HG03575 (cell line): ENCODE measurements around the gene CMIP.

ENCODE experiments used
- ATAC-seq: cut with Tn5 transposase; IDR thresholded peaks from one replicate; pipeline ENCODE4 v1.9.1; 2021; ENCODE audit not compliant: unreplicated experiment, insufficient number of reproducible peaks, low FRiP score; ENCODE audit errors: extremely low read depth

Gene CMIP

GRCh38 chr16:81445143-81445961 lies 744 bp downstream of the CMIP start:
- no peak for ATAC-seq

DNA sequence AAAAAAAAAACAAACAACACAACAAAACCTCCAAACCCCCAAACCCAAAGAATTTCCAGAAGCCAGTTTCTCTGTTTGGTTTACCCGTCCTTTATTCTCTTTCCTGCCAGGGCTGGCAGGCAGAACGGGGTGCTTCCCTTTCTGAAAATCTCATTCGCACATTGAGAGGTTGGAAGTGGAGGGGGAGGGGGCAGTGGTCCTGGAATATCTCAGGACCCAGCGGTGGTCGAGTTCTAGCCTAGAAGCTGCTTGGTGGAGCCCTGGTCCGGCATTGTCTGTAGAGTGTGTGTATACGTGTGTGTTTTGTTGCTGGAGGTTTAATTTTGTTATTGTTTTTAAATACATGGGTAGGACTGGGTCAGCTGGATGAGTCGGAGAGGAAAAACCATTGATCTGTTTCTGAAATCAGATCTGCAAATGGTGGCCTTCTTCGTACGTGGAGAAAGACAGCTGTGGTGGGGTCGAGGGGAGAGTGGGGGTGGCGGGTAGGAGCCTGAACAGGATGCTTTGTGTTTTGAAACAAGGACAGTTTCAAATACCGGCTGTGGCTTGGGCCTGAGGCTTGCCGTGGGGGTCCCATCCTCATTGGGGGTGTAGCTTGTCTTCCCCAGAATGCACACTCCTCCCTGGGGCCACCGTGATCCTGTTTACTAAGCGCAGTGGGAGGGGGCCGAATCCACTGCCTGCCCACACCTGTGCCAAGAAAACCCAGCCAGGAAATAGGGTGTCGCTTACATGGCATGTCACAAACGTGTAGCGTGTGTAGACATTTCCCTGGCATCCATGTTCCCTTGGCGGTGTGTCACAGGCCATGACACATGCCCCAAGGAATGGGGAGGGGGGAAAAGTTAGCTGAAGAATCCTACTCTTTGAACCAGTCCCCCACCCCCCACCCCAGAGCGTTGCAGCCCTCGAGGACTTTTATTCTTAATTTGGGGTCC lies 1.6 kb downstream of the CMIP start:
- ATAC-seq = no peak

GRCh38 chr16:81446907-81447268 lies 2.3 kb downstream of the CMIP start:
- ATAC-seq = no peak

DNA sequence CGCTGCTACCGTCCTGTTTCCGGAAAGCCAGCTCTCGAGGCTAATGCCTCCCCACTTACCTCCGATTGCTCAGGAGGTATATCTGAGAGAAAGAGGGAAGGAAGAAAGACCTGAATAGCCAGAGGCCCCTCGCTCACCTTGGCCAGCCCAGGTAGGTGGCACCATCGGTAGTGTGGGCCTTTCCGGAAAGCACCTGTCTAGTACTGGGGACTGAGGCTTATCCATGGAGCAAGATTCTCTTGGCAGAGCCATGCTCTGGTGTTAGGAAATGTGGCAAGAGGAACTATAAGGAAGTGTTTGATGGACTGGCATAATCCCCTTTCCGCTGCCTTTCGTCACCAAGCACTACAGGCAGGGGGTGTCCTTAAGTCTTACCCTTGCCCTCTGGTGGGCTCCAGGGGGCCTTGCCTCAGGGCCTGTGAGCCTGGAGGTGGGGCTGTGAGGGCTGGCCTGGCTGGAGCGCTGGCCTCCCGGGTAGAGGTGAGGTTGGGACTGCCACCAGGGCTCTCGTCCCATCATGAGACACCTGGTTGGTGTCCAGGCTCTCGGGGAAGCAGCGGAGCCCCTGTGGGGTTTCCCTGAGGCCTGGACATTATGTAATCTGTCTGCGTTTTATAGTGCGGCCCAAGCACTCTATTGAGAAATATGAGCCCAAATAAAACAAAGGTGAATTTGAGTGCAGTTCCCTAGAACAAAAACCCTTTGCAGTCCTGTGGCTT lies 2.9 kb downstream of the CMIP start:
- ATAC-seq = no peak

- ATAC-seq = no peak
Observed at GRCh38 chr16:81448154-81449131, 3.8 kb downstream of the CMIP start.

- no peak for ATAC-seq
Observed at GRCh38 chr16:81449241-81449640, 4.6 kb downstream of the CMIP start.

DNA sequence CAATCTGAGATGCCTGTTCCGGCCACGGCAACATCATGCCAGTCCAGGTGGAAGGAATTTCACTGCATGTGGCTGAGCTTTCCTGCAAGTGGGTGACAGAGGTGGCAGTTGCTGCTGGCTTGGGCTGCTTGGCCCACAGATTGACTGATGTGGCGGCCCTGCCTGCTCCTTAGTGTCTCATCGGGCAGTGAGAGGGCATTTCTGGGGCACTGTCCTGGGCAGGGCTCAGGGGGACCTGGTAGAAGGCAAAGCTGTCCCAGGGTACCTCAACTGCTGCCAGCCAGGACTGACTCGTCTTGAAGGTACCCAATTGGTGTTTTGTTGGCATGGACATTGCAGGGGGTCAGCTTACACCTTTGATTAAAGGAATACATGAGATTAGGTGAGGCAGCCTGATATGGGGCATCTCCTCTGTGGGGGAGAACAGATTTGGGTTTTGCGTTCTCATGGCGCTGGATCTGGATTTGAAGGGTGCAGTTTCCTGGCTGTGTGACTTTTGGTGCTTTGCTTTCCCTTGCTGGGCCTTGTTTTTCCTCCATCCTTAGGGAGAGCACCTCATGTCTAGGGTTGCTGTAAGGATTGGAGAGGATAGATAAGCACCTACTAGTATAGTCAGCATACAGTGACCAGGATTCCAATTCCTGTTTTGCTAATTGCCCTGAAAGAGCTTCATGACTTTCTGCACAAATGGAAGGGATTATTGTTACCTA lies 5.4 kb downstream of the CMIP start:
- no peak for ATAC-seq

GRCh38 chr16:81450783-81451491 lies 6.3 kb downstream of the CMIP start:
- no peak for ATAC-seq

DNA sequence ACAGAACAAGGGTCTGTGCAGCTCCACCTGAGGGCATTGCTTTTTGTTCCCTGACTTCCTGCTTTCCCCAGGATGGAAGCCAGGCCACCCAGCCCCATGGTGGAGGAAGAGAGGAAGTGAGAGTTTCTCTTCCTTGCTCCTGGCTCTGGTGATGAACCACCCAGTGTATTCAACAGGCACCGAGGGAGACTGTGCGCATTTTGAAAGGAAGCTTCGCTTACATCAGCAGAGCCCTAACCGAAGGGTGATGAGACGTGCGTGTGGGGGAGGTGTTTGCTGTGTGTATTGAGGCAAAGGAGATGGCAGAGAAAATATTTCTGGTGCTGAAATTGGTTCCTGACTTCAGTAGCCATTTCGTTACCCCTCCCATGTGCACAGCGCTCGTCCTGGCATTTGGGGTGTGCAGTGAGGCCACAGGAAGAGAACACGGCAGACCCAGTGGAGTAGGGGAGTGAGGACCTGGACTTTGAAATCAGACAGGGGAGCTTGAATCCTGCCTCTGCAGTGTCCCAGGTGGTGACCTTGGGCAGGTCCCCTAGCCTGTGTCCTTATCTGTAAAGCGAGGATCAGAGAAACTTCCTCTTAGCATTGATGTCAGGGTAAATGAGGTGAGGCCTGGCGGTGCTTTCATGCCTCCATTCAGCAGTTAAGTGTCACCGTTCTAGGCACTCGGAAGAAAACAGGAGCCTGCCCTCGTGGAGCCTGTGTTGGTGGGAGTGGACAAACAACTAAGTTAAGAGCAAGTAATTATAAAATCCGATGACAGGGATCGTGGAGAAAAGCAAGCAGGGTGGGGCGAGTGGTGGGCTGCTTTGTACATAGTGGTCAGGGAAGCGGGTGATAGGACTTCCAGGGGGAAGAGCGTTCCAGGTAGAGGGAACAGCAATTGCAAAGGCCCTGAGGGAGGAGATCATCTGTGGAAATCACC lies 7.4 kb downstream of the CMIP start:
- no peak for ATAC-seq

DNA sequence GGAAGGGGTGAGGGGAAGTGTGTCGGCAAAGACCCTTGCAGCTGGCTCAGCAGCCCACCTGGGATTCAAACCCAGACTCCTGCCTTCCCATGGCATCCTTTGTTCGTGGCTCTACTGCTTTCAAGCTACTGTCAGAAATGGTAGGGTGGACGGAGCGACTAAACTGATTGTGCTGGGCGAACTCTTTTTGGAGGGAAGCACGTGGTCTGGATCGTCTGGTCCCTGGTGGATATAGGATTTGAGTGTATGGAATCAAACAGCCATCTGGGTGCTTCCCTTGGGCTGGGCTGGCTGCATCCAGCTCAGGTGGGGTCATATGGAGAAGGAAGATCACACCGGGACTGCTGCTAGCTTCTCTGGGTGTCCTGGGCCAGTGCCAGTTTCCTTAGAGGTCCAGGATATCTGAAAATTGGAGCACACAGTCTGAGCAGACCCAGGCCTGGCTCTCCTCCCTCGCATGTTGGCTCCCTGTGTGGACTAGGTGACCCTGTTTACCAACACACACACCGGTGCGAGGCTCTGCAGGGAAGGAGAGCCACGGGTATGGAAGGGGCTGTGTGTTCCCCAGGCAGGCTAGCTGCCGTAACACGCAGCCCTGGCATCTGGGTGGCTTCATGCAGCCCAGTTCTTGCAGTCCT lies 8.6 kb downstream of the CMIP start:
- ATAC-seq = no peak

GRCh38 chr16:81454044-81454443 lies 9.4 kb downstream of the CMIP start:
- ATAC-seq = no peak

GRCh38 chr16:81455006-81455405 lies 10.4 kb downstream of the CMIP start:
- no peak for ATAC-seq

- no peak for ATAC-seq
Observed at GRCh38 chr16:81455720-81456494, 11.3 kb downstream of the CMIP start.

DNA sequence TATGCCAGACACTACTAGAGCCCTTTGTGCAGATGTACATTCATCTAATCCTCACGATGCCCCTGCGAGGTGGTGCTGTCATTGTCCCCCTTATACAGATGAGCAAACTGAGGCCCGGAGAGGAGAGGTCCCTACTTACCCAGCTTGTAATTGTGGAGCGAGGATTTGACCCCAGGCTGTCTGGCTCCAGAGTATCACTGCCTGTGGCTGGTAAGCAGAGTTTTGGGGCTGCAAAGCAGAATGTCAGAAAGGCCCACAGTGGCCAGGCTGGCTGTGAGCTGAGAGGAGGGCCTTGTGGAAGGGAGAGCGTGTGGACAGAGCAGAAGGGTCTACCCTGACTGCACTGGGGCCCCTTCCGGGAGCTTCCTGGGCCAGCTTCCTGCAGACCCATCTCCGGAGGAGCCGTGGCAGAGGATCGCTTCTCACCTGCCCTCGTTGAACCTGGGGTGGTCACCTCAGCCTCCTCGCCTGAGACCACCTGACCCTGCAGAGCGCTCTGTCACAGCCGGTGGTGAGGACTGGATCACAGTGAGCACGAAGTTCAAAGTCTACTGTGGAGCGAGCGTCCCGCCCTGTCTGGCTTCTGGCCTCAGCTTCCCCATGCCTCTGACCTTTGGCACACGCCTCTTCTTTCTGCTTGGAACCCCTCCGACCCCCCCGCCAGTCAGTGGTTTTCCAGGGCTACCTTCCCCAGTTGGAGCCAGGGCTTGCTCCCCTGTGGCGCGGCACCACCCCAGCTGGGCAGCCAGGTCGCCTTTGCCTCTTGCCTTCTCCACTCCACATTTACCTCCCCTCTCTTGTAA lies 12.1 kb downstream of the CMIP start:
- ATAC-seq = no peak
